Body of pancreas (tissue), 4 donors: ENCODE measurements around the gene GNAZ.

Source experiments
- POLR2A ChIP-seq, 3 donors: fragments of 450-650 bp; IDR thresholded peaks; one replicate each; pipeline ENCODE4 v1.6.1; 2016; ENCODE audit warnings: antibody characterized with exemption in 3 of 3, mild to moderate bottlenecking in 2 of 3
- TF ChIP-seq, protein P1 (sequence below), 7 experiments: fragments of 450-650 bp in 4 of 7; fragments of 200-600 bp in 3 of 7; sonication (generic) in 3 of 7; IDR thresholded peaks; one replicate each; pipeline ENCODE4 v1.5.1; 2016 to 2019; ENCODE audit warnings: antibody characterized with exemption in 7 of 7

DNA sequence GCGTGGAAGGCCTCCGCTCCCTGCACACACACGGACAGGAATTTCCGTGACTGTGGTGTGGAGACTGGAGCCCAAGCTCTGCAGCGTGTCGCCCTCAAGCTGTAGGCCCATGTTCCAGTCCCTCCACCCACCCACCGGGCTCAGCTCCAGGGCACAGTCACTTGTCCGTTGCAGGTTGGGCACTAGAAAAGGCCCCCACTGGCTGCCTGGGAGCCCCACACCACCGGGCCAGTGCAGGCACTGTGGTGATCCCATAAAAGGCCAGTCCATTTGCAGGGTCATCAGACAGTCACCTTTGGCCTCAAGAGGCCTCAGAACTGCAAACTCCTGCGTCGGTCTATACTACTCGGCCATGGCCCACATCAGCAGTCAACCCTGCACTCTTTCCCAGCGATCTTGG, 91.3 kb downstream of the GNAZ start:
- TF ChIP-seq, protein P1, sequence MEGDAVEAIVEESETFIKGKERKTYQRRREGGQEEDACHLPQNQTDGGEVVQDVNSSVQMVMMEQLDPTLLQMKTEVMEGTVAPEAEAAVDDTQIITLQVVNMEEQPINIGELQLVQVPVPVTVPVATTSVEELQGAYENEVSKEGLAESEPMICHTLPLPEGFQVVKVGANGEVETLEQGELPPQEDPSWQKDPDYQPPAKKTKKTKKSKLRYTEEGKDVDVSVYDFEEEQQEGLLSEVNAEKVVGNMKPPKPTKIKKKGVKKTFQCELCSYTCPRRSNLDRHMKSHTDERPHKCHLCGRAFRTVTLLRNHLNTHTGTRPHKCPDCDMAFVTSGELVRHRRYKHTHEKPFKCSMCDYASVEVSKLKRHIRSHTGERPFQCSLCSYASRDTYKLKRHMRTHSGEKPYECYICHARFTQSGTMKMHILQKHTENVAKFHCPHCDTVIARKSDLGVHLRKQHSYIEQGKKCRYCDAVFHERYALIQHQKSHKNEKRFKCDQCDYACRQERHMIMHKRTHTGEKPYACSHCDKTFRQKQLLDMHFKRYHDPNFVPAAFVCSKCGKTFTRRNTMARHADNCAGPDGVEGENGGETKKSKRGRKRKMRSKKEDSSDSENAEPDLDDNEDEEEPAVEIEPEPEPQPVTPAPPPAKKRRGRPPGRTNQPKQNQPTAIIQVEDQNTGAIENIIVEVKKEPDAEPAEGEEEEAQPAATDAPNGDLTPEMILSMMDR (IDR thresholded peaks at IDR 0.05) = no peak
- no peak for TF ChIP-seq POLR2A (IDR thresholded peaks at IDR 0.05)
